IPS DF 4.7 (cell line): ENCODE measurements around the gene DSCAML1.

ENCODE experiments used
- DNase-seq: peaks from one replicate; pipeline ENCODE4 v3.0.0-alpha.2; 2013; ENCODE audit warnings: low spot score; ENCODE audit errors: extremely low read depth

Gene DSCAML1

DNA sequence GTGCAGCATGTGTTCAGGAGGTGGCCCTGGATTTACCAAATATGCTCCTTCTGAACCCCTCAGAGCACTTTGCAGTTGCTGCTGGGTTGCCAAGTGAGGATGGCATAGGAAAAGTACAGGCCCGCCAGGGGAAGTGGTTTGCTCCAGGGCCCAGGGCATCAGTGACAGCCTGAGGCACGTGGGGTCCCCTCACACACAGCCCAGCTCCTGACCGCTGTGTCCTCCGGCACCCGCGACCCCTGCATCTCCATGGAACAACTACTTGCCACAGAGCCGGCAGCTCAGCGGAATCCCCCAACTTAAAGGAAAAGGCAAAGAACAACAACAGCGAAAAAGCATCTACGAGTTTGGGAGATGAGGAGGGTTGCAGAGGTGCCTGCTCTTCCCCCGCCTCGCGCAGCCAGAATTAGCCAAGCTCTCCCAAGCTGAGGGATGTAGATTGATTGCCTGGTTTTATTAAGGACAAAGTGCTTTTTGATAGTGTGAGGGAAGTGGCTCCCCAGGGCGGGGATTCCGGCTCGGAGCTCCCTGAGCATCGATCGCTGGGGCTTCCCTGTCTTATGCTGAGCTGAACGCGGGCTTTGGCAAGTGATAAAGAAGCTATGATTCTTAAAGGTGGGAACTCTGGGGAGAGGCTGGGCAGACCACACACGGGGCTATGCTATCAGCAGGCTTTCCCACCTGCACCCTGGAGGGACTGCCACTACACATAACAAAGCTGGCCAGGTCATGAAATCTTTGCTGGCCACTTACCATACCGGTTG lies 294.8 kb downstream of the DSCAML1 start:
- no peak for DNase-seq

DNA sequence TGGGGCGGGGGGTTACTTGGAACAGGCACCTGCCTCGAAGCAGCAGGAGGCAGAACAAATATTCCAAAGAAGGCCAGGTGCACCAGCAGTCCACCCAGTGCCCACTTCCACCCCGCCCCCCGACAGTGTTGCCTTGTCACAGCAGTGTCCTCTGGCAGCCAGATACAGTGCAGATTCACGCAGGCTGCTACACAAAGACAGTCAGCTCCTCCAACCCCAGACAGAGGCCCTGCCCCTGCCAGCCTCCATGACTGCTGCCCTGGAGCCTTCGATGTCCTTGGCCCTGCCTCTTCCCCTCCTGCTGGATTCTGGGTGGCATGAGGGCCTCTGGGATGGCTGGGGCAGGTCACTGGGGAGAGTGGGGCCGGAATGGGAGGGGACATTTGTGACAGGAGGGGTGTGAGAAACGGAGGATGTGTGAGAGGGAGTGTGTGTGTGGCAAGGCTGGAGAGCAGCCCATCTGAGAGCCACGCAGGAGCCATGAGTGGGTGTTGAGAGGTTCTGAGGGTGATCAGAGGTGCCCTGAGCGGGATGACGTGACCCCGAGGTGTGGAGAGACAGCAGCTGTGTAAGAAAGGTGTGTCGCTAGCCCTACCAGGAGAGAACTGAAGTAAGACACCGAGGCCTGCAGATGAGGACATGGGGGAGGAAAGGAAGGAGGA lies 295.6 kb downstream of the DSCAML1 start:
- DNase-seq, result no peak

DNA sequence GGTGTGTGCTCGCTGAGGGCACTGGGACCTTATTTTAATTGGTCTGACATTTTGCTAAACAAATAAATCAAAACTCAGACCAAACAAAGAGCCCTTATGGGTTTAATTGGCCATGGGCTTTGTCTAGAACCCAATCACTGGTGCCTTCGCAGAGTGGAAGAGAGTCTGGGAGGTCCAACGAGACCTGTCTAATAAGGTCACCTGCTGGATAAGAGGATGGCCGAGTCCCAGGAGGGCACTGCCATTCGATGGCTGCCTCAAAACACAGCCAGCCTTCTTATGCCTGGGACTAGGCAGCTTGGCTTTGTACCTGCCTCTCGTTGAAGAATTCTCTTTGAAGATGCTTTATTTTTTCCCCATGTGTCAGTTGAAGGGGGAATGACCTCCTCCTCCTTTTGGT lies 298.2 kb downstream of the DSCAML1 start:
- no peak for DNase-seq

DNA sequence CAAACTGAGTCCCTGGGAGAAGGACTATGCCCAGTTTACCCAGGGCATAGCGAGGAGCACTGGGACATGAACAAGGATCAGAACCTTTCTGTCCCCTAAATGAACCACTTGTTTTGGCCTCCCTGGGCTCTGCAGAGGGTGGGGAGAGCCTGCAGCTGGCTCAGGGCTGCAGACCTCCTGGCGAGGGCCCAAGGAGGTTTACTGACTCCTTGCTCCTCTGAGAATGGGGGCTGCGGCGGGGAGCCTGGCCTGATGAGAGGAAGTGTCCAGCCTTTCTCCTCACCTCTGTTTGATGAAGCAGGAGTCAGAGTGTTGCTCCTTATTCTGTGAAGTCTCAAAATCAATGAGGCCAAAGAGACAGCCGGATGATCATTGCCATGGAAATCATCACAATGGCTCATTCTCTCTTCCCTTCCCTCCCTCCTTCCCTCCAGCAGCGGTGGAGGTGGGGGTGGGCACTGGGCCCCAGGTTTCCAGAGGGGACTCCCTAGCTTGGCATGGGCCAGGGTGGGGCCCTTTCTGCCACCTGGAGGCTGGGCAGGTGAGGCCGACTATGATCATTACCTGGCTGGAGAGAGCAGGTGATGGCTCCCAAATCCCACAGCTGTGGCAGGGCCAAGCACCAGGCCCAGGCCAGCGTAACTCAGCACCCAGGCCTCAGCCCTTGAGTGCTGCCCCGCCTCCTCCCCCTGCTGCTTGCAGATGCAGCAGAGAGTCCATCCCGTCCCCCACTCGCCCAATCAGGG lies 299.6 kb downstream of the DSCAML1 start:
- DNase-seq, result no peak

DNA sequence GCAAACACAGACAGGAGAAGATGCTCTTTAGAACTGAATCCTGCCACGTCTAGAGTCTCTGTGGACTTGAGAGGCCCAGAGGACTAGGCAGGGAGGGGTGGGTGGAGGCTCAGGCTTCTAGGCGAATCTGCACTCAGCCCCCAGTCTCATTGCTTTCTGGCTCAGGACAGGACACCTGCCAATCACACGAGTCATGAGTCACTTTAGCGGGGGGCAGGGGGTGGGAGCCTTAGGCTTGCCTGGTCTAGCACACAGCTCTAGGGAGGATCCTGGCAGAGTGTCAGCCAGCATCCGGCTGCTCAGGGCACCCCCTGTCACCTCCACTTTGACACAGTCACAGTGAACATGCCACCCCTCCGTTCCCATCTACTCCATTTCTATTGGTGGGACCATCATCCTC lies 301.7 kb downstream of the DSCAML1 start:
- DNase-seq, result no peak

DNA sequence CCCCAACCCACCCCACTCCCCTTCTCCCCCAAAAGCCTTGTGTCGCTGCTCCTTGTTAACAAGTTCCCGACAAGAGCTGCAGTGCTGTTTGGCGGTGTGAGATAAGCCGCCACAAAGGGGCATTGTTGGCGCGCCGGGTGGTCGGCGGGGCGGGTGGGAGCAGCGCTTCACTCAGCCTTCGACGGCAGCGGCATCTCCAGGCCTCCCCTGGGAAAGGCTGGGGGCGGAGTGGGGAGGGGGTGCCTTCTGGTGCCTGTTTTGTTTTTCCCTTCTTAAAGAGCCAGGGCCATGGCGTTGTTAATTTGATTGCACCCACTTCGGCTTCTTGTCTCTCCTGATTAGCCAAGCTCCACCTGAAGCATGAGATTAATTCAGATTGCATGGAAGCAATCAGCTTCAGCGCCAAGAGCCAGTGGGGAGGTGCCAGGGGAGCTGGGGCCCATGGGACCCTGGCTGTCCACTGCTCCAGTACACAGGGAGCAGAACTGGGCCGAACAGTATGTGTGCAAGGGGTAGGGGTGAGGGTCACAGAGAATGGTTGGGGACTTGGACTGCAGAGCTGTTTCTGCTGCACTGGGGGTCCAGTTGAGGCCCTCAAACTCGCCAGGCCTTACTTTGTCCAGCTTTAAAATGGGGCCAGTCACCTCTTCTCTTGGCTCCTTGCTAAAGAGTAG lies 304.3 kb downstream of the DSCAML1 start:
- no peak for DNase-seq

DNA sequence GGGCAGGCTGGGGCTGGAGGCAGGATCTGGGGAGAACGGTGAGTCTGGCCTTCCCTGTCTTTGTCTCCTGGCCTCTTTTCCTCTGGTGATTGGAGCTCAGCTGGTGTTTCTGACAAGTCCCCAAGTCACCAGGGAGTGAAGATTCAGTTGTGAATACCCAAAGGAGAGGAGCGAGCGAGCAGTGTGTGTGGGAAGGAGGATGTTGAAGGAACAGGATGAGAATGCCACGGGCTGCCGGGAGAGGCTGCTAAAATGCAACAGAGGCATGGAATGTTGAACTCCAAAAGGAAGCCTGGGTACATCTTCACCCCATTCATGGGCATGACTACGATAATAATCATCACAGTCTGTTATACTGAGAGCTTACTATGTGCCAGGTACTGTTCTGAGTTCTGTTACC lies 306.1 kb downstream of the DSCAML1 start:
- no peak for DNase-seq

DNA sequence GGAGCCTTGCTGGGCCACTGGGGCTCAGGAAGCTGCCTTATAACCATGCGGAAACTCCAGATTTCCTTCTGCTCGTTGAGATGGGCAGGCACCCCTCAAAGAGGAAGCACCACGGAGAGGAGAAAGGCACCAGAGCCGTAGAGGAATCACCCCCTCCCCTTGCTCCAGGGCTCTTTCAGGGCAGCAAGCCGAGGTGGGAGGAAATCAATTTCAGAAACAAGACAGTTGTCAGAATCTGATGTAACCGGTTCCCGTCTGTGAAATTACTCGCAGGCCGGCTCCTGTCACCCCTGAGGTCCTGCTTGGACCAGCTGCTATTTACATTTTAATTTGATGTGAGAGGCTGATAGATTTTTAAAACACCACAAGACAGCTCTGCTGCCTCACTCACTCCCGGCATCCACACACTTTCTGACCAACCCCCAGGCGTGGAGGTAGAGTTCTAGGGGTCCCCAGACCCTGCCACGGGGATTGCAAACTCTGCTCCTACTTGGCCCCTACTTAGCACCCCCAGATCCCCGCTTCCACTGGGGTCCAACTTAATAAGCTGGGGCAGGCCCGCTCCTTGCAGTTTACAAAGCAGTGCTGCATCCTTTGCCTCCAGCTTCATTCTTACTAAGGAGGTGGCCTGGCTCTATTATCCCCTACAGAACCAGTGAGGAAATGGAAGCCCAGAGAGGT lies 306.9 kb downstream of the DSCAML1 start:
- no peak for DNase-seq

DNA sequence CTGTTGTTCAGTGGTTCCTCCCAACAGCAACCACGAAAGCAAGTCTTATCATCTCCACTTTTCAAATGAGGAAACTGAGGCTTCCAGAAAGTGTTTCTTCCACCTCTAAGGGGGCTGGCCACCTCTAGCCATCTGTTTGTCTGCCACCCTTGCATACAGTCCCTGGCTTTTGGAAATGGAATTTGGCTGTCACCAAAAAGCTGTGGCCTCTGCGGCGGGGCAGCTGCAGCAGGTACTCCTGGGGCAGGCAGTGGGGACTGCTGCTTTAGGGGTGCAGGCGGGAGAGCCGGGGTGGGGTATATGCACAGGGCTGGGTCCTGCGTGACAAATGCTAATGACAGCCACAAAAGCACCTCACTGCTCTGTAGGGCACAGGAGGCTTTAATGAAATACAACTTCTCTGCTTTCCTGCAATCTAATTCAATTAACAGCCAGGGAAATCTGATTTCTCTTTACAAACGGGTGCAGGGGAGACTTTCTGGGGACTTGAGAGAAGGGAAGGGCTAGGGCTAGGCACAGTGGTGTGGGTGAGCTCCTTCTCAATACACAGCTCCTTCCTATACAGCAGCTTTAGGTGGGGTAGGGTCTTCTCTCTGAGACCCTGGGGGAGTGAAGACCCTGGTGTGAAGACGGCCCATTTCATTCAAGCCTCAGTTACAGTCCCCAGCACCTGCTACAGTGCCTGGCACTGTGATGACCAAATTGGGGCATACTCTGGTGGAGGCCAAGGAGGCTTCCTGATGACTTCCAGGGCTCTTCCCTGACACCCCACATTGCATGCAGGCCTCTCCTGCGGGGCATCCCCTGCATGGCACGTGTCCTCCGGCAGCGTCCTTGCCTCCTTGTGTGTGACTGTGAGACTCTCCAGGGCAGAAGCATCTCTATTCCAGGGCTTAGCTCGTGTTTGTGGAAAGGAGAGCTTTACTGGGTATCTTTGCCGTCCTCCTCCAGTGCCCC lies 307.7 kb downstream of the DSCAML1 start:
- DNase-seq, result no peak

DNA sequence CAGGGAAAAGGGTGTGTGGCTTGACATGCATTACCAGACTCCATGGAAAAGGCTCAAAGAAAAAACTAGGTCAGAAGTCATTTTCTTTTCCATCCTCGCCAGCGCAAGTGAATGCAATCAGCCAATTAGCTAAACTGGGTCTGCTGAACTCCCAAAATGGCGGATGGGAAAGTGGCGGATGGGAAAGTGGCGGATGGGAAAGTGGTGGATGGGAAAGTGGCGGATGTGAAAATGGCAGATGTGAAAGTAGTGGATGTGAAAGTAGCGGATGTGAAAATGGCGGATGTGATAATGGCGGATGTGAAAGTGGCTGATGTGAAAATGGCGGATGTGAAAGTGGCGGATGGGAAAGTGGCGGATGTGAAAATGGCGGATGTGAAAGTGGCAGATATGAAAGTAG lies 311.0 kb downstream of the DSCAML1 start:
- no peak for DNase-seq

DNA sequence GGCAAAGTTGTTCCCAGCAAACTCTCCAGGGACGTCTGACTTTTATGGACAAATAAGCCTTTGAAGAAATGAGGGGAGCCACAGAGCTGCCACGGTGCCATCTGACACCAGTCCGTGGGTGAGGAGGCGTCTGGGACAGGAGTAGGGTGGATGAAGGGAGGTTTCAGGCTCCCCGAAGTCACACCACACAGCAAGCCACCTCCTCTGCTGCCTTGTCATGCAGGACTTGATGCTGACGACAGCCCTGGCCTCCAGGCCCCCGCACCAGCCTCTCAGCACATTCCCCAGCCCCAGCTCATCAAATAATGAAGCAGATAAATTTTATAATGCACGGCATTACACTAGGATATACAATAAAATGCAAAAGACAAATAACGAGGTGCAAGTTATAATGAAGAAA lies 312.9 kb downstream of the DSCAML1 start:
- no peak for DNase-seq

DNA sequence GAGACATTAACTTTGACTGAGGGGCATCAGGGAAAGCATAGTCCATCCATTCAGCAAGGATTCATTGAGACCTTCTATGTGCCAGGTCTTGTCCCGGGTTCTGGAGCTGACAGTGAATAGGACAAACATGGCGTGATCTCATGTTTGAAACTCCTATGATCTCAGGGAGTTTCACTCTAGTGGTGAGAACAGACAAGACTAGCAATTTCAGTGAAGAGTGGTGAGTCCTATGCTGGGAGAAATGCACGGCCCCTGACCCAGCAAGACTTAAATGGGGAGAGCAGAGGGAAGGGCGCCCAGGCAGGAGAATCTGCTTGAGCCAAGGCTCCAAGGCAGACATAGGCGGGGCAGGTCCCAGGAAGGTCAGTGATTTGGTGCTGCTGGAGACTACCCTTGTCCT lies 313.6 kb downstream of the DSCAML1 start:
- DNase-seq, result no peak

DNA sequence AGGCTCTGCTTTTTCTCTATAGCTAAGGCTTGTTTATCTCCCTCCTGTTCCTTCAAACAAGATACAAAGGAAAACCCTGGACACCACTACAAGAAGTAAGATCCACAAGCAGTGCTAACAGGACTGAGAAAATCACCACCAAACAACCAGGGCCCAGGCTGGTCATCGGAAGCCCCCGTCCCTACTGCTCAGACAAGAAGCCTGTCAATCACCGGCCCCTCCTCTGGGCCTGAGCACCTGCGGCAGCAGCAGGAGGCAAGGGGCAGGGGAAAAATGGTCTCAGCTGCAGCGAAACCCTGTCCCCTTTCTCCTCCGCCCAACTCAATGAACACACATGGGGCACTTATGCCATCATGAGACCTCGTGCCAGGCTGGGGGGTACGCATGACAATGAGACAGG lies 314.1 kb downstream of the DSCAML1 start:
- no peak for DNase-seq

DNA sequence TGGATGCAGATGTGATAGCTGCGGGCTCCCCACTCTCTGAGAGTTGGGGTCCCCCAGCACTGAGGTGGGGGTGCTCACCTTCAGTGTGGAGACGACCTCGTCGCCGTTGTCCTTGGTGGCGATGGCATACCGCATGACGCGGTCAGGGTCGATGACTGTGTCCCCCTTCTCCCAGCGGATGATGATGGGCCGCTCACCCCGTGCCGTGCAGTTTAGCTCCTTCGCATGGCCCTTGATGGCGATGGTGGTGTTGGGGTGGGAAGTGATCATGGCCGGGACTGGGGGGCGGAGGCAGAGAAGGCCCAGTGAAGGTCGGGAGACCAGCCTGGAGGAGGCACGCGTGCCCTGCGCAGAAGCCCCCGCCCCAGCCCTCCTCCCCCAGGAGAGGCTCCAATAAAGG lies 315.1 kb downstream of the DSCAML1 start:
- DNase-seq, result no peak

DNA sequence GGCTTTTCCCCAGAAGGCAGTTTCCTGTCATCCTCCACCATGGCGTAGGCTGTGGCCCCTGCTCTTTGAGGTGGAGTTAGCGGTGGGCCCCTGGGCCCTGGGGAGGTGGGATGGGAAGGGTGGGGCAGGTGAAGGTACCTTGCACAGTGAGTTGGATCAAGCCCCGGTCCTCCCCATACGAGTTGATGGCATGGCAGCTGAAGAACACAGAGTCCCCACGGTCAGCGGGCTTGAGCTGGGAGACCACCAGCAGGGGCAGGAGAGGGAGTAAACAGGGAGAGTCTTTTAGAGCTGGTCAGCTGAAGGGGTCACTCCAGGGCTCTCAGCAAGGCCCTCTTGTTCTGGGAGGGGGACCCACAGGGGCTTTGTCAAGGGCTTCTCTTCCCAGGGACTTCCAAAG lies 316.0 kb downstream of the DSCAML1 start:
- DNase-seq, result no peak

DNA sequence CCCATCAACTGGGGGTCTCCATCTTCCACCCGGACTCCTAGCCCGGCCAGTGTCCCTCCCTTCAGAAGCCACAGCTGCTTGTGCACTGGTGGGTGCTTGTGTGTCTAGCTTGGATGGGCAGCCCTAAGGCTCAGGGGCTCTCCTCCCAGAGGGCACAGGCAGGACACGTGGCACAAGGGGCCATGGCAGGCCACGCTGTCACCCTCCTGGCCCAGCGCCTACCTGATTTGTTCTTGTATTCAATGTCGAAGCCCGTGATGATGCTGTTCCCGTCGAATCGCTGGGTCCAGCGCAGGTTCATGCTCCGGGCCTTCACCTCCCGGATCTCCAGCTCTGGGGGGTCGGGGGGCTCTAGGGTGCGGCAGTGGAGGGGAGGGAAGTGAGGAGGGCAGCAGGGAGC lies 316.8 kb downstream of the DSCAML1 start:
- no peak for DNase-seq

DNA sequence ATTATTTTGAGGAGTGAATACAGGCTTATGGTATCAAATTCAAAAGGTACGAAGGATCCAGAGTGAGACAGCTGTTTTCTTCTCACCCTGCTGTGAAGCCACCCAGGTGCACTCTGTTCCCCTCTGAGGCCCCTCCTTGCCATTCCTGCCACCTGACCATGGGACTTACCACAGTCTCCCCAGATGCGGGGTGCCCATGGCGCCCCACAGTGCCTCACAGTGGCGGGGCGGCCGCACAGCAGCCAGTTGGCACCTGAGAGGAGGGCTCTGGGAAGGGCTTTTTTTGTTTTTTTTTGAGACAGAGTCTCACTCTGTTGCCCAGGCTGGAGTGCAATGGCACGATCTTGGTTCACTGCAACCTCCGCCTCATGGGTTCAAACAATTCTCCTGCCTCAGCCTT lies 317.6 kb downstream of the DSCAML1 start:
- DNase-seq, result no peak

DNA sequence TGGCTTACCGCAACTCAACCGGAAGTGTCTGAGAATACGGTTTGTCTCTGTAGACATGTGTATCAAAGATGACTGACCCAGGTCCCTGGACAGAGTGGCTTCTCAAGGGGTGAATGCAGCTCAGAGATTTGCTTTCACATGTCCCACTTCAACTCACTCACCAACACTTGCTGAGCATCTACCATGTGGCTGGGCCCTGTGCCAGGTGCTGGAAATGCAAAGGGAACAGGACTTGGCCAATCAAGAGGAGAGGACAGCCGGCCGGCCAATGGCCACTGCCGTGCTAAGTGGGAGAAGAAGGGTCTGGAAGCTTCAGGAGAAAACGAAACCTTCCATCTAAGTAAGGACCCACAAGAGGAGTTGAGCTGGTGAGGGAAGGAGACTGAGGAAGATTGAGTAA lies 318.1 kb downstream of the DSCAML1 start:
- DNase-seq, result no peak

DNA sequence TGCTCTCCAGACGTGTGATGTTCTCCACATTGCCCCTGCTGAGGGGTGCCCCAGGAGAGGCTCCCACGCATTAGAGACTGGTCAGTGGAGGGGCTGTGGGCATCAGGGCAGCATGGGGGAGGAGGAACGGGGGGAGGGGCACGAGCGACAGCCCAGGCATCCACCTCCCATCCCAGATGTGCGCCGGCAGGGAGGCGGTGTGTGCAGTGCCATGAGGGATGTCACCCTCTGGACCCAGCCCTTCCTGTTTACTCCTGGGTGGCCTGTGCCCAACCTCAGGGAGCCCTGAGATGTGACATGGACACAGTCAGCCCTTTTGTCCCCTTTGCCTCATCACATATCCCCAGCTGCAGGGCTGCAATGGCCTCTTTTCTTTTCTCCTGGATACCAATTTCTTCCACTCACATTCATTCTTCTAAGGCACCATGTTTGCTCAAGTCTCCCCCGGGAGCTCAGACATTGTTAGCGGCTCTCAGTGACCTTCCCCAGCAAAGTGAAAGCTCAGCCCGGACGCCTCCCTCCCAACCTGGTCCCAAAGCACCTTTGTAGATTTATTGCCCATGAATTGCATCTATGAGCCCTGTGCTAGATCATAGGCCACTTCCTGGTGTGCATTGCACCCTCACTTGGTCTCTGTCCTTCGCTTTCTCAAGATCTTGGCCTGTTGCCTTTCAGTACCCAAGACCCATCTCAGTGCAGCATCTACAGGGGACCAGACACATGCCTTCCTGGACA lies 318.7 kb downstream of the DSCAML1 start:
- DNase-seq, result no peak

DNA sequence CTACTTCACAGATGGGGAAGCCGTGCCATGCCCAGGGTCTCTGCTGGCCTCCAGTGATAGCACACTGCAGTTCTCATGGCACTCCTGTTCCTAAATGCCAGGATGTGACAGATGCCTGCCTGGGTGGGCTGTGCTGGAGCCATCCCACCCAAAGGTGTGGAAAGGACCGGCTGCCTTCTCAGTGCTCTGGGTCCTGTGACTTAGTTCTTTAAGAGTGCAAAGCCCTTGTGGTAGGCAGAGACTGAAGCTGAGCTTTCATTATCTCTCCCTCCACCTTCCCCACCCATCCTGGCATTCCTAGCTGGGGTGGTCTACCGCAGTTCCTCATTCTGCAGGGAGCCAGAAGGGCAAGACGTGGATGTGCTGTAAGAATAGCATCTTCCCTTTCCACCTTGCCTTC lies 319.3 kb downstream of the DSCAML1 start:
- DNase-seq, result no peak
